CD4-positive, alpha-beta T cell treated with Interleukin-6 for 4 hours (primary cell): Measurements from ENCODE around the gene STK33.

Experiments
- DNase-seq: peaks from one replicate; pipeline ENCODE4 v3.0.0-alpha.2; 2020; ENCODE audit warnings: mixed read lengths

STK33 gene

GRCh38 chr11:8370812-8371515, 223.1 kb downstream of the STK33 start:
- no peak for DNase-seq

GRCh38 chr11:8369592-8370205, 224.3 kb downstream of the STK33 start:
- no peak for DNase-seq

DNA sequence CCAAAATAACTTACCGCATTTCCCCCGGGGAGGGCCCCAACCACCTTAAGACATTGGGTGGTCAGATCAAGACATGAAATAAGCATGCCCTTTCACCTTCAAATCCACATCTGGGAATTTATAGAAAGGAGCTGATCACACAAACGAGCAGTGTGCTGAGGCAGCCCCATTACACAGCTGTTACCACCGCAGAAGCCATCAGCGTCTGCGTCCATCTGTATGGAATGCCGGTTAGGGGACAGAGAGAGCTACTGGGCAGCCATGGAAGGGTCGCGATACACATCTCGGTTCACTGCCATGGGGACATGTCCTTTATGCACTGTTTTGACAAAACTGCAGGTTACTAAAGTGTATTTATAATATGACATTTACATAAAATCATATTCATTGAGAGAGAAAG, 225.3 kb downstream of the STK33 start:
- DNase-seq = no peak

DNA sequence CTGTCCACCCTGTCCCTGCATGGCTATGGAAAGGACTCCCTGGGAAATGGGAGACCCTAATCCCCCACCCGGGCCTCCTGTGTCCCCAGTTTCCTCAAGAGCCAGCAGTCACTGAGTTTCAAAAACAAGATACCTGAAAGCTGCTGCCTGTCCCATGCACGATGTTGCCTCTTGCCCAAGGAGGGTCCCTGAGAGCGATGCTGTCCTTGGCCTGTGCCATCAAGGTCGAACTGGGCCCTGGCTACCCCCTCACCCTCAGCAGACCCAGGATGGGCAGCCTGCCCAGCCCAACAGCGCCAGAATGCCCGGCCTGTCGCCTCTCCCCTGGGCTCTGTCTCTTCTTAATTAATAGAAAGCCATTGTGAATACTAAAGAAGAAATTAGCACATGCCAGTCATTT, 225.8 kb downstream of the STK33 start:
- DNase-seq = no peak

GRCh38 chr11:8366316-8366715, 227.7 kb downstream of the STK33 start:
- no peak for DNase-seq

DNA sequence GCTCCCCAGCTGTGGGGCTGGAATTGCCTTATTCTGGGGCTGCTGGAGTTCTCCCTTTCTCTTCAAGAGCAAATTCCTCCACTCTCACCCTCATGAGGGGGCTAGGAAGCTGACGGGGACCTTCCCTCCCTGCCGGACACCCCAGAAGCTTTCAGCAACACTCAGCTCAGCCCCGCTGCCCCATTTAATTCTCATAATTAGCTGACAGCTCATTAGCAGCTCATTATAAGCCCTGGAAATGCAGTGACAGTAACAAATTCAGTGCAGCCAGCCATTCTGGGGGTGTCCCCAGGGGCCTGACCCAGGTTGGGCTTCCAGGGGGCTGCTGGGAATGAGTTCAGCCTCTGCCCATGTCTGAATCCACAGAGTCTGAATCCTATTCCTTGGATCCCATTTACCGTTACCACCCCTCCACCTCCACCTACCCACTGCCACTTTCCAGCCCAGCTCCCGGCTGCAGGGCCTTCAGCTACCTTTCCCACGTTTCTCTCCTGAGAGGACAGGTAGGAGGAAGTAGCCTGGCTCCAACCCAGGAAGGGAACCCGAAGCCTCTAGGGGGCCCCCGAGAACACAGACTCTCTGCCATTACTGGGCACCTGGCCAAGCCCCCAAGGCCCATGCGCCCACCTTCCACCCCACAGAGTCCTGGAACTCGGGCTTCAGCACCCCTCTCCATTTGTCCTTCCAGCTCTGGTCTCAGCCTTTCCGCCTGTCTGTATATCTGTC, 228.6 kb downstream of the STK33 start:
- DNase-seq = no peak

DNA sequence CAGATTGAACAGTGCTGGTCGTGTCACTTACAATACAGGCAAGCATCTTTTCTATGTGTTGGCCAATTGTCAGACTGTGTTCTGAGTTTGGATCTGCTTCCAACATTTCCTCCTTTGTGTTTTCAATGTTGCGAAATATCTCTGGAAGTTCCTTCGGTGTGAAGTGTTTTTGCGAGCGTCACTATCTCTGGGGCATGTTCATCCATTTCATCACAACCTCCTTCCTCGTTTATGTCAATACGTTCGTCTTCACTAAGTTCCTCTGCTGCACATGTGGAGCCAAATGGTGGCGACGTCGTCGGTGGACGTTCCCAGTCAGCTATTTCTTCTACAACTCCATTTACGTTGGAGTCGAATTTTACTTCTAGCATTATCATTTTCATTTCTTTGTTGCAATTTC, 230.1 kb downstream of the STK33 start:
- DNase-seq = no peak

- DNase-seq = no peak
These were observed 231.1 kb downstream of the STK33 start for GRCh38 chr11:8362899-8363298.

DNA sequence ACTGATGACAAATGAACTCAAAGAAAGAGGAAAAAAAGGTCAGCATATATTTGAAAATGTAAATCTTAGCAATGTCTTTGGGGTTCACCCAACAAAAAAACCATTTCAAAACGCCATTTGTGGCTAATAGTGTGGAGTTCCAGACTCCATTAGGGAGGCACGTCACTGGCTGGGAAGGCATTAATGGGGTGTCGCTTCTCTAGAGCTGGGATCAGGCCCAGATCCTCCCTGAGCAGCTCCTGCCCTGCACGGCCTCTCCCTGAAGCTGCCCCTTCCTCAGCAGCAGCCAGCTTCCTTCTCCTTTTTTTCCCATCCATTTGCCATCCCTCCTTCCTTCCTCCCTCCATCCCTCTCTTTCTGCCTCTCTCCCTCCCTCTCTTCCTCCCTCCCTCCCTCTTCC, 231.5 kb downstream of the STK33 start:
- no peak for DNase-seq

DNA sequence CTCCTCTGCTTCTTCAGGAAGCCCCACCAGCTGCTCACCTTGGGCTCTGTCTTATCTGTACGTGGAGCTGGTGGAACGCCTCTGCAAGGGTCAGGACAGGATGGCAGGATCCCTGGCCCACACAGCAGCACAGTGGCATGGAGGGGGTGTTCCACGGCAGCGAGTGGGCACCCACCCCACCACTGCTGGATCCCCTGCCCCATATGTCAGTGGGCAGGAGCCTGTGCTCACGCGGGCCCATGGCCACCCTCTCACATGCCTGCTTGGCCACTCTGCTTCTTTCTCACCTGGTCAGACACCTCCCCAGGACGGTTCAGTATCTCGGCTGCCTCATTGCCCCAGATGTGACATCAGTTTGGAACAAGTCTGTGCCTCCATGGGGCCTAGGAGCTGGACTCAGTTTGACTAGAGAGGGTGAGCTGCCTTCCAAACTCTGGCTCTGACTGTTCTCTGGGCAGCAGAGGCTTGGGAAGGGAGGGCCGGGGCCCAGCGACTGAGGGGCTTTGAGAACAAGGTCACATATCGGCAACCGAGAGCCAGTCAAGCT, 232.3 kb downstream of the STK33 start:
- no peak for DNase-seq

DNA sequence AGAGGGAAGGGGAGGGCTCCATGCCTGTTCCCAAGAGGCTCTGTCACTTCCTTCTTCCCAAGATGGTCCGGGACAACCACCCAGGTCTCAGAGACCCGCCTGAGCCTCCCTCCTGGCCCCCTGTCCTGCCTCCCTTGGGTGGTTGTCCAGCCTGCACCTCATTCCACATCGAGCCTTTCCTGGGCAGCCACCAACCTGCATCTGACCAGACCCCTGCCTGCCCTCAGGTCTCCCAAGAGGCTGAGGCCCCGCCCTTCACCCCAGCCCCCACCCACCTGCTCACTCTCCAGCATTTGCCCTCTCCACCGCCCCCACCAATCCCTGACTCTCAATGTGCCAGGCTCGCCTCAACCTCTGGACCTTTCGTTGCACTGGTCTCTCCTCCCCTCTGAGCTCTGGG, 232.8 kb downstream of the STK33 start:
- no peak for DNase-seq

DNA sequence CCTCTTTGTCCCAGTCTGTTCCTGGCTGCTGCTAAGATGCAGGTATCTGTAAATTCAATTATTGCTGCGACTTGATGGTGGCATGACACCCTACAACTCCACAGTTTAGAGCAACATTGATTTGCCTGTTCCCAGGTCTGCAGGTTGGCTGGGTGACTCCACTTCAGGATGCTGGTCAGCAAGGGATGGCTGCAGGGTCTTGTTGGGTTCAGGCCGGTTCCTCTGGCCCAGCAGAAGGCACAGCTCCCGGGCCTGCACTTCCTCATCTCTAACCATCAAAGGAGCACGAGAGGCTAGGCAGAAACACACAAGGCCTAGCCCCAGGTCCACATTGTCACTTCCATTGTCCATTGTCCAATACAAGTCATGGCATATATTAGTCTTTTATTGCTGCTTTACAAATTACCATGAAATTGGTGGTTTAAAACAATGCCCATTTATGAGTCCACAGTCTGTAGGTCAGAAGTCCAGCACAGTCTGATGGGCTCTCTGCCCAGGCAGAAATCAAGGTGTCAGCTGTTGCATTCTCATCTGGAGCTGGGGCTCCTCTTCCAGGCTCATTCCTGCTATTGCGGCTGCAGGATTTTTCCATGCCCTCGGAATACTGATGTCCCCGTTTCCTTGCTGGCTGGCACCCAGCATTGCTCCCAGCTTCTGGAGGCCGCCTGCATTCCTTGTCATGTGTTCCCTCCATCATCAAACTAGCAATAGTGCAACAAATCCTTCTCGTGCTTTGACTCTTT, 233.8 kb downstream of the STK33 start:
- DNase-seq = no peak

GRCh38 chr11:8359521-8359920, 234.5 kb downstream of the STK33 start:
- DNase-seq = no peak

DNA sequence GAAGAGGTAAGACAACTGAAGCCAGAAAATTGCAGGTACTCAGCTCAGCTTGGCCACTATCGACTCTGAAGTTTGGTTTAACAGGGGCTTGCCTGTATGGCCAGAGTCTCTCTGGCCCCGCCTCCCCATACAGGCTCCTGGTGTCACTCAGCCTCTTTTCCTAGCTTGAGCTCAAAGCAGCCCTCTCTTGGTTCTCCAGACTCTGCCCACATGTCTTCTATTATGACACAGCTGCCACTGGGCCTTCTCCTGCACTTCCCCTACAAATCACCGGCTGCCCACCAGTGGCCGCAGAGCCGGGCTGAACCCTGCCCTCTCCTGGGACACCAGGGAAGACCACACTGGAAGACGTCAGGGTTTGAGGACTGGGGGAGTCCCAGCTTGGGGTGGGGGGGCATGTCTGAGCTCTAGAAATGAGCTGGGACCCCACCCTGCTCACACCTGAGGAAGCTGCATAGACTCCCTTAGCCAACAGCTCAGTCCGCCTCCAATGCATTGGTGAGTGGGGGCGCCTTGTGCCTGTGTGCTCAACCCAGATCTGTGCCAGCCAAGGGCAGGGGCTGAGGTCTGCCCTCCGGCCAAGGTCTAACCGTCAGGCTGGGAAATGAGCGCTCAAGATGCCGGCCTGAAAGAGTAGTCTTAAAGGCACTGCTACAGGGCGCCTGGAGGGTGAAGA, 236.0 kb downstream of the STK33 start:
- no peak for DNase-seq

- DNase-seq = no peak
These were observed 236.5 kb downstream of the STK33 start for GRCh38 chr11:8357505-8357888.

DNA sequence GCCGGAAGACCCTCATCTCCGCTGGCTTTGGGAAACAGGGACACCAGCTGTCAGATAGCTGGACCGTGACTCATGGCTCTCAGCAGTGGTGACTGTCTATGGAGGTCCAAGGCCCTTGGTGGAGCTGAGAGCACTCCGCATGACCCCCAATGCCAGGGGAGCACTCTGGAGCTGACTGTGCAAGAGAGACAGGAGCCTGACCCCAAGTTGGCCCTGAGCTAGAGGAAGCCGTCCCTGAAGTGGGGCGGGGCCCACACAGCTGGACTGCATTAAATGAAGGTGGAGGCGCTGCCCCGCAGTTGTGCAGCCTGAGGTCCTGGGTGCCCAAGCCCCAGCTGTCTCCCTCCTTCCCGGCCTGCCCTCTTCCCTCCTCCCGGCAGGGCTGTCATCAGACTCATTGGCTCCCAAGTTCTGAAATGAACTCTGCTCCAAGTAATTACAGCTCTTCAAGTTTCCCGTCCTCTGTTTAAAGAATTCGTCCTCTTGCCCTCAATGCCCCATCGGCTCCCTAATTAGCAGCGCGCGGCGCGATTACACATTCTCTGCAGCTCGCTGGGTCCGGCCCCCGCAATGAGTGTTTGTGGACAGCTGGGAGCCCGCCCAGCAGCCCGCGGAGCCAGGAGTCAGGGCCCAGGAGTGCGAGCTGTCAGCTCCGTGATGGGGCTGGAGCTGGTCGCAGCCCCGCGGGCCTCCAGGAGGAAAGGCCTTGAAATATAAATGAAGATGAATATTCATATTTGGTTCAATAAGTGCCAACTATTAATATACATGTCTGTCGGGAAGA, 237.1 kb downstream of the STK33 start:
- no peak for DNase-seq

DNA sequence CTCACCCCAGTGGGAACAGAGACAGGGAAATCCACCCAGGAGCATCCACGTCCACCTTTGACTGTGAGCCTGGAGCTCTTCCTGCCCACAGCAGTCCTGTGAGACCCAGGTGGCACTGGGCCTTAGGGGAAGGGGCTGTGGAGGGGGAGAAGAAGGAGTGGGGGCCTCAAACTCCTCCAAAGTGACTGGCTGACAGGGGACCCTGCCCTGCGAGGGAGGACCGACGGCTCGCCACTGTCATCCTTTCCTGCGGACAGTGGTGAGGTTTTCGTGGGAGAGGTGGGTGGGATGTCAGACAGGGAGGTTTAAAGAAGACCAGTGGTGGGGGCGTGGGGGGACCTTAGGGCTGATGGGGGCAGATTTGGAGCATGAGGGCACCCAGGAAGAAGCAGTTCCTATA, 237.8 kb downstream of the STK33 start:
- no peak for DNase-seq

GRCh38 chr11:8355416-8355742, 238.6 kb downstream of the STK33 start:
- no peak for DNase-seq

DNA sequence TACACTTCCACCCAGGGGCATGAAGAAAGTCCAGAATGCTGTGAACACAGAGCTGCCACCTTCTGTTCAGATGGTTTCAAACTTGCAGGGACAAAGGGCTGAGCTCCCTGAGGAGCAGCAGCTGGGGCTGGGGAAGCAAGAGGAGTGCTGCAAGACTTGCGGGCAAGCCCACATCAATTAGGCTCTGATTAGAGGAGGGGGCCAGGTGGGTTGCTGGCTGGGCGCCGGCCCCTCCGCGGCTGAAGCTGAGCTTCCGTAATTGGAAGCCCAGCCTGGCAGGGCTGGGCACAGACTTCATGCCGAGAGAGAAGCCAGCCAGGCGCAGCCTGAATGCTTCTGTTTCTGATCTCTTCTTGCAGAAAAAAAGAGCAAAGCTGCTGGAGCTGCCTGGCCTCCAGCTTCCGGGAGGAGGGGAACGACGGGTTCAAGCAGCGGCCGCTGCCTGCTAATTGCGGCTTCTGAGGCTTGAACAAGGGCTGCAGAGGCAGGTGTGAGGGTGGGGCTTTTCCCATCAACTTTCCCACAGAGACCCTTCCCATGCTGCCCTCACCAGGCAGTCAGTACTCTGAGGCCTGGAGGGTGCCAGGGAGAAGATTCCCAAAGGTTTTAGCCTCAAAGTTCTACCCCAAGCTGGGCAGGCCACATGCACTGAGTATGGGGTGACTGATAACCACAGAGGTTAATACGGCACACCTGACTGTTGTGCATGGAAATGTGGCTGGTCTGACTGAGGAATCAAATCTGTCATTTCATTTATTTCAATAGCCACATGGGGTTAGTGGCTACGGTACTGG, 239.2 kb downstream of the STK33 start:
- no peak for DNase-seq

- DNase-seq = no peak
These were observed 241.0 kb downstream of the STK33 start for GRCh38 chr11:8352876-8353505.
